Epidermal melanocyte (primary cell): ENCODE data around the gene TMEM117.
"Not testable (repeated sequence)": the region's sequence is repeated elsewhere in the genome, so short reads cannot be mapped to it uniquely, and the experiment has no call there.

Experiments
- DNase-seq: peaks from one replicate; pipeline ENCODE4 v3.0.0; 2011; ENCODE audit warnings: low spot score; ENCODE audit not compliant: insufficient read length

The TMEM117 gene

DNA sequence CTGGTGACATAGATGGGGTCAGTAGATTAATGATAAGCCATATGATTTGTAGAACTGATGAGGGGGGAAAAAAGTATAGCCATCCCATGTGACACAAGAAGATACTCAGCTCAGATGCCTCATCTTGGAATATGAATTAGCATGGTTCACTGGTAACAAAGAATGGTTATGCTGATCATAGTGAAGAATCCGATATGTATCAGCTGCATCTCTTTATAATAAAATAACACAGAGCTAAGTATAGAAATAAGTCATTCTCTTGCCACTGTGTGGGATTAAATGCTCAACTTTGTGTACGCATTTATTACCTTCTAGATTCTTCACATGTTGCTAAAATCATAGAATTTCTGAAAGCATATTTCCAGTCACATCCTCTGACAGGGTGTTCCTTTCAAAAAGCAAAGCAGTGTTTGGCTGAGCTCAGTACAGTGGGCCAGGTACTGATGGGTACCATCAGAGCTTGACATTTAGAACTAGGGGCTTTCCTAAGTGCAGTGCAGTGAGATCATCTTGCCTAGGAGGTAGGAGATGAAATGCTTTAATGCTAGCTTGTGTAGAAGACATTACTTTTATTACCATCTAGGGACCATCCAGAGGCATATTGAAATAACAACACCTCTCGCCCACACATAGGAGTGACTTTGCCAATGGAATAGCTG is 256.2 kb downstream of the TMEM117 start:
- no peak for DNase-seq

DNA sequence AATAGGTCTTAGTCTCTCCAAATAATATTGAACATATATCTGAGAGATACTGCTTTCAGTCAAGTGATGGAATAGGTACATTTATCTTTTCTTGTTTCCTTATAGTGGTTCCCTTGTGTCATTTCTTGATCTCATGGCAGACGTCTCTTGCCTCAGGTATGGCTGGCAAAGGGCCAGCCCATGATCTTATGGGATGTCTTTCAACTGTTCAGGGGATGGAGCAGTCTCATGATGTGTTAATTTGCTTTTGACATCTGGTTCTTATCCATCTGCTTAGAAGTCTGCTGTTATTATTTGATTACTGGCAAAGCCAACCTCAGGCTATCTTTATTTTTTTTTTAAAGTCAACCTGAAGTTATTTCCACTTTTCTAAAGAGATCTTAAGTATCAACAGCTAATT is 262.9 kb downstream of the TMEM117 start:
- DNase-seq = no peak

- no peak for DNase-seq
These were observed 263.6 kb downstream of the TMEM117 start for GRCh38 chr12:44099486-44099885.

GRCh38 chr12:44100264-44100663 is 264.4 kb downstream of the TMEM117 start:
- no peak for DNase-seq

DNA sequence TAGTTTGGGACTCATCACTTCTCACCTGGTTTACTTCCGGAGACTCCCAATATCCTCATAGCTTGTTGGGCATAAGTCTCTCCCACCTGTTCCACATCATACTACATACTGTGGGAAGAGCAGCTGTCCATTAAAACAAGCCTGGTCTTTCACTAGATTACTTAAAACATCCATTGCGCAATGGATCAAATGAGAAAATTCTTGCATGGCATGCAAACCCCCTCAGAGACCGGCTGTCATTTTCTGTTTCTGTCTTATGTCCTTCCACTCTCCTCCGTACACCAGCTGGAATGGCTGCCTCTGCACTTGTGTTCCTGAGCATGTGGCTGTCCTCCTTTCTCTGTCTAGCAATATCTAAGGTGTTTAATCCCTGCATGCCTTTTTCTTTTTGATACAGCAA is 265.6 kb downstream of the TMEM117 start:
- DNase-seq = no peak

DNA sequence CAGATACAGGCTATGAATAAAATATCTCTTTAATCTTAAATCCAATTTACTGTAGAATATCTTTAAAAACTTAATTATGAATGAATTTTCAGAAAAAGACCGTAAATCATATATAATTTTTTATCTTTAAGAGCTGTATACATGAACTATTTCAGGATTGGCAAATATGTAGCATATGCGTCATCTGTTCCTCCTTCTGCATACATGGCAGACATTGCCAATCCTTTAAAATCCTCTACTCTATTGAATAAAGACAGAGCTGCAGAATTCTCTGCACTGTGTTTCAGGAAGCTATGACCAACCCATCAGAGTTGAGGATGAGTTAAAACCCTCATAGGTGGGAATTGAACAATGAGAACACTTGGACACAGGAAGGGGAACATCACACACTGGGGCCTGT is 279.0 kb downstream of the TMEM117 start:
- no peak for DNase-seq

DNA sequence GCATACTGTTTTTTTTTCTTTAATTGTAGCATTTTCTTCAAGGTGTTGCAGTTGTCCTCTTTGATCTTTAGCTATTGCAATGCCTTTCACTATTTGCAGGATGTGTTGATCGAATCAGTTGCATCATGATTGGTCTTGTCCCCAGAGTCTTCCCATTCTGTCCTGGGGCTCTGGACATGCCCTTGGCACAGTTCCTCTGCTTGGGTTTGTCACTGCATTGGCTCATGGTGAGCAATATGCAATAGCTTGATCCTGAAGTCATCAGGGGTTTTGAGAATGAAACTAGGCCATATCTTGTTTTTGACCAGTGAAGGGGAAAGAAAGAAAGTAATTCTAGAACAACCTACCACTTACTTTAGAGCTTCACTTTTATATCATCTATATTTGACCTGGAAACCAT is 281.5 kb downstream of the TMEM117 start:
- no peak for DNase-seq

DNA sequence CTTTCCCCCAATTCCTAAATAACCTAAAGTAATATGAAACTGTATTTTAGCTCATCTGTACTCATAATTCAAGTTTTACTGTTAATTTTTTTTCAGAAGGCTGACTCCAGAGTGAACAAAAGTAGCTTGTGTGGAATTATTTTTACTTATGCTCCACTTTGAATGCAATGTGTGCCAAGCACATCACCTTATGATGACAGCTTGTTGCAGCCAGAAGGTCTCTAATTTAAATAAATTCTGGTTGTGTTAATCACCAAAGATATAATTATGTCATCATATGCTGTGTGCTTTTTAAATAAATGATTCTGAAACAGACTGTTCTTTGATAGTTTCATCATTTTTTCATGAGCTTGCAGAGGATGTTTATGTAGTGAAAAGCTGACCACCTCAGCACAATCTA is 283.1 kb downstream of the TMEM117 start:
- no peak for DNase-seq

DNA sequence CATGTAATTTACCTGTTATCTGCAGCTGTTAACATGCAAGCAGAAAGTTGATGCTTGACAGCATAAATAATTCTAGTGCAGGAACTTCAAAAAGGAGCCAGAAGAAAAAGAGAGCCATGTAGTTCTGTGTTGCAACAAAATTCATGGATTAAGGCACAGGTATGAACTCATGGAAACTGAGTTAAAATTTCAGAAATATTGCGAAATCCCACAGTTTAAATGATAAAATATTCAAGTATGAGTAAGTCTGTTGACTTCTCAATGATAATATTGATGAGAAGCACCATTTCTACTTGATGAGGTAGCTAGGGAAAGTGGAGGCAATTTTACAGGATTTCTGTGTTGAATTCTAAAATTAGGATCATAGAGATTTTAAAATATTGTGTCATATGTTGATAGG is 290.9 kb downstream of the TMEM117 start:
- no peak for DNase-seq

DNA sequence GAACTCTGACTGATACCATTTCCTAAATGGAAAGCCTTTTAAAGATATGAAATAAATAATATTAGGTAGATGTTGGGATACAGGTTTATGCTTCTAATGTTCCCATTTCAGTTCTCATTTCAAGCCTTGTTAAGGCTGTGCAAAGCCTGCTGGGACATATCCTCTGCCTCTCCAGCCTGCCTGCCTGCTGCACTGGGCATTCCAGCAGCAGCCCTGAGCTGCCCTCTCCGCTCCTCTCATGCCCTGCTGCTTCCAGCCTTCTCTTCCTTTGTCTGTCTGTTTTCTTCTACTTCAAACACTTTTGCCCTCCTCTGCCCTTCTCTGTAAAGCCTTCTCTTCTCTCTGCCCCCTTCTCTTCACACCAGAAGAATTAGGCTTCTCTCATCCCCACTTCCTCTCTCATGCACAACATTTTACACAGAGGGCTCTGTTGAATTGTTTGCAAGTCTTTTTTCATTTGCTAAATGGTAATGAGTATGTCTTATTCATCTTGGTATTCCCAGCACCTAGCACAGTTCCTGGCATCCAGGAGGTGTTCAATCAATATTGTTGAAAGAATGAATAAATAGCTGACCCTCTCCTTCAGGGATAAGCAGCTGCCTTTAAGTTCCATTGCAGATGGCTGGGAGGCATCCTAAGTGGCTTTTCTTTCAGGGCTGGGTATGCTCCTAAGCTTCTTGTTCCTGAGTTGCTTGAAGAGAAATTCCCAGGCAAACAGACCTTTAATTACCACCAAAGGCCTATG is 292.3 kb downstream of the TMEM117 start:
- no peak for DNase-seq

DNA sequence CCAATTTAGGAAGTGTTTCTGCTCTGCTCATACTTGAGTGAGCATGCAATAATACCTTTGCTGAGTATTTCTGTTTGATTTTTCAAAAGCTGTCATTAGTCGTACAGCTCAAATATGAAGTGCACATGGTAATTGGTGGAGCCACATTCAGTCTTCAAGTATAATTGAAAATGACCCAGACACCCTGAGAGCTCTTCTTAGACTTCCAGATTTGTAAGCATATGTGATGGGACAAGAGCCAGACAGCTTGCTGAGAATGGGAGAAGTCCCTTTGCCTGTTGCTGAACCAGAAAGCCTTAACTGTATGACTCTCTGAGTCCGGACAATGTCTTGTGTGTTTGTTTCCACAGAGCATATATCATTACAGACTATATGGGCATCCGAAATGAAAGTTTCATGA is 307.3 kb downstream of the TMEM117 start:
- DNase-seq = no peak

GRCh38 chr12:44148936-44149335 is 313.1 kb downstream of the TMEM117 start:
- DNase-seq = no peak

- no peak for DNase-seq
These were observed 318.2 kb downstream of the TMEM117 start for GRCh38 chr12:44154128-44154527.

GRCh38 chr12:44155358-44155757 is 319.5 kb downstream of the TMEM117 start:
- no peak for DNase-seq

DNA sequence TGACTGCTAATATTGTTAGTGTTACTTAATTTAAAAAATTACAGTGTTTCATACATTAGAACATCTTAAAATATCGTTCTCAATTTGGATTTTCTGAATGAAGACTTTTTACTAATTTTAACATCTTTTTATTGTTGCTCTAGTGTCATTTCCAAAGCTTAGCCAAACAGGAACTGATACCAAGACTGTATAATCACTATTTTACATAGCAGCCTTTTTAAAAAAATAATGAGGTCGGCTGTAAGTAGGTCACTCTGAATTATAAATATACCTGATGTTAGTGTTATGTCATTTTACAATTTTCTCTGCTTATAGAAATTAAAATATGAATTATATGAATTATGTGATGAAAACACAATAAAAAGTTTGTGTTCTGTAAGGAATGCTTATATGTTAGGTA is 321.5 kb downstream of the TMEM117 start:
- DNase-seq = no peak

- no peak for DNase-seq
These were observed 322.9 kb downstream of the TMEM117 start for GRCh38 chr12:44158746-44159145.

DNA sequence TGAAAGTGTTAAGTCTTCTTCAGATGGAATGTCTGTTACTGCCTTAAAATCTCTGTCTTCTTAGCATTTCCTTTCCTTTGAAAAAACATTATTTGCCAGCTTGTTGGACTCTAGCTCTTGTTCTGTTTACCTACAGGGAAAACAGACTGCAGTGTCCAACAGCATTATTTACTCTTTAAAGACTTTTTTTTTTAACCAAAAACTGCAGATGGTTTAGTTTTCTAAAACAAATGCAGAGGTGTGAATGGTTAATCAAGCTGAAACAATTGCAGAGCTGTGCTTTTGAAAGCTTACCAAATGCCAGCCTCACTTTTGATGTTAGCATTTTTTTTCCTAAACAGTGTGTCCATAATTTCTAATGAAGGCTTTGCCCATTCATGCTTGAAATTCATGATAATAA is 323.3 kb downstream of the TMEM117 start:
- DNase-seq = no peak

- no peak for DNase-seq
These were observed 324.0 kb downstream of the TMEM117 start for GRCh38 chr12:44159862-44160261.

GRCh38 chr12:44162961-44163360 is 327.1 kb downstream of the TMEM117 start:
- DNase-seq = no peak

GRCh38 chr12:44174053-44174452 is 338.2 kb downstream of the TMEM117 start:
- no peak for DNase-seq

GRCh38 chr12:44184499-44185206 is 348.8 kb downstream of the TMEM117 start:
- no peak for DNase-seq

DNA sequence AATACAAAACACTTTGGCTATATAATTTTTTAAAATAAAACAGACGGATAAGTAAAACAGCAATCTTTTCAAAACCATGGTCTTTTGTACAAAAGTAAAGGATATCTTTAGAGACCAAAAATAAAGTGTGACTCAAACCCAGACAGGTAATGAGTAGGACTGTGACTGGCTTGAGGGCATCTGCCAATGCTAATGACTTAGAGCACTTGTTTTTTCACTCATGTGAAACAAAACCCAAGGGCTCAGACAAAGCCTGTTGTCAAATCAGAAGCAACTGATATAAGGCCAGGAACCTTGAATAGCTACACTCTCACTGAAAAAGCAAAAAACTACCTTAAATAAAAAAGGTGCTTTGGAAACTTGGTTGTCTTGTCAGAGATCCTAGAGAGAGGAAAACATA is 357.4 kb downstream of the TMEM117 start:
- no peak for DNase-seq

DNA sequence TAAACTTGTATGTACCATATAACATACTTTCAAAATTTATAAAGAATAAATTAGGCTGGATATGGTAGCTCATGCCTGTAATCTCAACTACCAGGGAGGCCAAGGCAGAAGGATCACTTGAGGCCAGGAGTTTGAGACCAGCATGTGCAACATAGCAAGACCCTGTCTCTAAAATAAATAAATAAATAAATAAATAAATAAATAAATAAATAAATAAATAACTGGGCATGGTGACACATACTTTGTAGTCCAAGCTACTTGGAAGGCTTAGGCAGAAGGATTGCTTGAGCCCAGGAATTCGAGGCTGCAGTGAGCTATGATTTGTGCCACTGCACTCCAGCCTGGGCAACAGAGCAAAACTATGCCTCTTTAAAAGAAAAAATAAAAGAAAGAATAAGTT is 359.8 kb downstream of the TMEM117 start:
- not testable (repeated sequence) for DNase-seq
